ENCODE data around the gene CHAF1A.

- TF ChIP-seq POLR2A (IDR thresholded peaks at IDR 0.05): no peak
- TF ChIP-seq CTCF (IDR thresholded peaks at IDR 0.05 in 8 of 11, conservative IDR thresholded peaks at IDR 0.05 in 3 of 11): no peak
Observed at GRCh38 chr19:4483385-4483784, 80.9 kb downstream of the CHAF1A start.
